Uterus (tissue), 4 donors: ENCODE data around the gene EAF2. TPM values are rescaled to one million over a fixed set of nuclear protein-coding genes. Genes with fewer than 3 reads are reported as not detected.

ENCODE experiments used
- DNase-seq, 2 donors: peaks; one replicate each; pipeline ENCODE4 v3.0.0-alpha.2; 2019 to 2020
- H3K27ac ChIP-seq, 2 donors: fragments of 200-600 bp; sonication (generic); 1 replicate in 1 of 2; 2 replicates in 1 of 2; pipeline ENCODE4 v1.5.1; 2016 to 2018
- H3K27me3 ChIP-seq, 2 donors: fragments of 200-600 bp; sonication (generic); one replicate each; pipeline ENCODE4 v1.5.1; 2018 to 2019; ENCODE audit warnings: control low read depth in 1 of 2
- H3K36me3 ChIP-seq, 2 donors: fragments of 200-600 bp; sonication (generic); one replicate each; pipeline ENCODE4 v1.5.1; 2019; ENCODE audit warnings: control low read depth in 1 of 2
- H3K4me1 ChIP-seq, 2 donors: fragments of 200-600 bp; sonication (generic); one replicate each; pipeline ENCODE4 v1.5.1; 2018 to 2019; ENCODE audit warnings: control low read depth in 1 of 2
- H3K4me3 ChIP-seq, 2 donors: fragments of 200-600 bp; sonication (generic); 1 replicate in 1 of 2; 2 replicates in 1 of 2; pipeline ENCODE4 v1.5.1; 2018 to 2019; ENCODE audit warnings: mild to moderate bottlenecking in 1 of 2
- H3K9me3 ChIP-seq, 2 donors: fragments of 200-600 bp; sonication (generic); one replicate each; pipeline ENCODE4 v1.5.1; 2019; ENCODE audit warnings: control low read depth in 1 of 2
- CTCF ChIP-seq, 4 experiments: fragments of 200-600 bp in 2 of 4; fragments of 450-650 bp in 2 of 4; sonication (generic) in 2 of 4; IDR thresholded peaks; one replicate each; pipeline ENCODE4 v1.5.1; 2016 to 2019; ENCODE audit warnings: antibody characterized with exemption in 4 of 4, mild to moderate bottlenecking in 2 of 4, moderate library complexity in 1 of 4
- POLR2A ChIP-seq, 2 donors: fragments of 450-650 bp; IDR thresholded peaks; one replicate each; pipeline ENCODE4 v1.6.1; 2016; ENCODE audit warnings: antibody characterized with exemption in 2 of 2, mild to moderate bottlenecking in 1 of 2, moderate library complexity in 1 of 2
- intact Hi-C: fragments of 100-400 bp; cut with DNase I; formaldehyde crosslinking; loops from one replicate; pipeline ENCODE4 v1.15.1; 2023; ENCODE audit warnings: low total_unique reads
- total RNA-seq, 4 donors: library from RNA; depleted of rRNA in 3 of 4; stranded (reverse); fragments of >200 nt in 3 of 4; gene quantifications; one replicate each; pipeline versions ENCODE4 v1.1.0 to v1.2.4, GENCODE V29; 2014 to 2023
- donor health status: DM: yes; HTN: yes; CAD: no.

Gene EAF2
- total RNA-seq, 4 donors from 2014 or later: 0.88 to 21.8 (median 6.9) TPM

DNA sequence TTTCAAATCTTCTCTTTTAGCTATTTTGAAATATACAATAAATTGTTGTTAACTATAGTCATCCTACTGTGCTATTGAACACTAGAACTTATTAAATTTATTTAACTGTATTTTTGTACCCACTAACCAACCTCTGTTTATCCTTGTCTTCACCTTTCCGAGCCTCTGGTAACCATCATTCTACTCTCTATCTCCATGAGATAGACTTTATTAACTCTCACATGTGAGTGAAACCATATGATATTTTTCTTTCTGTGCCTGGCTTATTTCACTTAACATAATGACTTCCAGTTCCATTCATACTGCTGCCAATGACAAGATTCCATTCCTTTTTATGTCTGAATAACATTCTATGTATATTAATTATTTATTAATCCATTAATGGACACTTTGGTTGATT, 43.4 kb downstream of the EAF2 start:
- no peaks in the 10 kb centered on the region for H3K27me3 ChIP-seq

GRCh38 chr3:121883507-121883906, 48.5 kb downstream of the EAF2 start:
- TF ChIP-seq POLR2A (IDR thresholded peaks at IDR 0.05) (no peak), CTCF (IDR thresholded peaks at IDR 0.05) (no peak)
- Histone ChIP-seq H3K4me1 (no peaks in the 10 kb centered on the region), H3K27me3 (peaks cover 0 to 5% of the 10 kb centered on the region in 2 donors), H3K4me3 (no peak overlapping the region), H3K9me3 (no peaks in the 10 kb centered on the region), H3K36me3 (no peaks in the 10 kb centered on the region), H3K27ac (no peak overlapping the region)
- no peak for DNase-seq
- intact Hi-C loops: no loop called here

More for the DNA sequence above, 43.4 kb downstream of the EAF2 start:
- Histone ChIP-seq H3K4me1 (no peaks in the 10 kb centered on the region), H3K9me3 (no peaks in the 10 kb centered on the region), H3K27ac (no peak overlapping the region), H3K36me3 (no peaks in the 10 kb centered on the region), H3K4me3 (no peak overlapping the region)
- TF ChIP-seq POLR2A (IDR thresholded peaks at IDR 0.05): no peak
- no peak for TF ChIP-seq CTCF (IDR thresholded peaks at IDR 0.05)
- intact Hi-C loops: no loop called here
- no peak for DNase-seq

- no peaks in the 10 kb centered on the region for H3K9me3 ChIP-seq
- intact Hi-C loops: no loop called here
- no peak overlapping the region for H3K4me3 ChIP-seq
- TF ChIP-seq CTCF (IDR thresholded peaks at IDR 0.05) (no peak), POLR2A (IDR thresholded peaks at IDR 0.05) (no peak)
- H3K27ac ChIP-seq: no peak overlapping the region
- H3K36me3 ChIP-seq: no peaks in the 10 kb centered on the region
- no peaks in the 10 kb centered on the region for H3K4me1 ChIP-seq
- DNase-seq: no peak
- peaks cover 0 to 5% of the 10 kb centered on the region in 2 donors for H3K27me3 ChIP-seq
Observed at GRCh38 chr3:121885386-121885785, 50.4 kb downstream of the EAF2 start.

DNA sequence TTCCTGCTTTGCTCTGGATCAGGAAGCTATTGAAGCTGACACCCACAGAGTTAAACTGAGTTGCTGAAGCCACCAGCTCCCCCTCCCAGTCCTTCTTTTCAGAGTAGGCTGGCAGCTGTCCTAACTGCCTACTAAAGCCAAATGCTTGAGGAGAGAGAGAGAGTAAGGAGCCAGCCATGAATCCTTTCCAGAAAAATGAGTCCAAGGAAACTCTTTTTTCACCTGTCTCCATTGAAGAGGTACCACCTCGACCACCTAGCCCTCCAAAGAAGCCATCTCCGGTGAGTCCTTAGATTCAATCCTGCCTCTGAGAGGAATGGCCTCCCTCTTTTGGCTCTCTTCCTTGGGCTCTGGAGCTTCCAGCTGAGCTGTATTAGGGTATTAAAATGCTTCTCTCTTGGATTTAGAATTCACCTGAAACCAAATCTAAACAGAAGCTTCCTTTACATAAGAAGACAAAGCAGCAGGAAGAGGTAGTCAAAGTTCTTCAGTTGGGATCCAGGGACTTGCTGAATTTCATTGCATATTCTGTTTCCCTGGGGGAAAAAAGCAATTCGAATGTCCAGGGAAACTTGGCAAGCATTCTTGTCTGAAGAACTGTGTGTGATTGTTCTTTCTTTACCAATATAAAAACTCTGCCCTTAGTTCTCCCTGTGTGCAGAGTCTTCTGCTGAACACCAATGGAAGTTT, 59.4 kb downstream of the EAF2 start, which contains the start of gene SLC15A2:
Gene SLC15A2 (plus strand): TSS at position 101 of the 690 bp plus-strand sequence. CDS start 76 bp downstream, at position 177.
- Histone ChIP-seq H3K27ac (no peak within 1 kb of the TSS), H3K4me1 (no peaks in the 10 kb centered on the region), H3K4me3 (no peak within 1 kb of the TSS), H3K9me3 (no peaks in the 10 kb centered on the region), H3K36me3 (no peaks in the 10 kb centered on the region), H3K27me3 (no peaks in the 10 kb centered on the region)
- intact Hi-C loops: no loop called here
- TF ChIP-seq CTCF (IDR thresholded peaks at IDR 0.05) (no peak), POLR2A (IDR thresholded peaks at IDR 0.05) (no peak)
- DNase-seq: no peak

GRCh38 chr3:121895121-121895520, 60.1 kb downstream of the EAF2 start:
- H3K27me3 ChIP-seq: no peaks in the 10 kb centered on the region
- H3K4me3 ChIP-seq: no peak overlapping the region
- TF ChIP-seq POLR2A (IDR thresholded peaks at IDR 0.05) (no peak), CTCF (IDR thresholded peaks at IDR 0.05) (no peak)
- H3K9me3 ChIP-seq: no peaks in the 10 kb centered on the region
- no peak overlapping the region for H3K27ac ChIP-seq
- no peak for DNase-seq
- no peaks in the 10 kb centered on the region for H3K4me1 ChIP-seq
- no peaks in the 10 kb centered on the region for H3K36me3 ChIP-seq
- intact Hi-C loops: no loop called here
